DND-41 (cell line): ENCODE results near the gene RGL1.

Source experiments
- ATAC-seq: fragments of 200-7000 bp; cut with Tn5 transposase; 3 replicates; pipeline ENCODE4 v1.9.1; 2021; ENCODE audit warnings: low read depth; ENCODE audit not compliant: insufficient read depth
- DNase-seq: peaks from one replicate; pipeline ENCODE4 v3.0.0-alpha.2; 2020
- H2AFZ ChIP-seq: 2 replicates; pipeline ENCODE4 v1.6.0; 2012; ENCODE audit warnings: low read depth, low read length
- H3K27ac ChIP-seq: 2 replicates; pipeline ENCODE4 v1.5.1; 2012; ENCODE audit warnings: low read length, inconsistent platforms
- H3K27me3 ChIP-seq: fragments of 200-600 bp; sonication (generic); 2 replicates; pipeline ENCODE4 v1.6.0; 2012; ENCODE audit warnings: low read length, mild to moderate bottlenecking, inconsistent platforms; ENCODE audit not compliant: insufficient read depth, poor library complexity
- H3K36me3 ChIP-seq: 2 replicates; pipeline ENCODE4 v1.5.1; 2012; ENCODE audit warnings: low read length, inconsistent platforms; ENCODE audit not compliant: insufficient read depth
- H3K4me1 ChIP-seq: 2 replicates; pipeline ENCODE4 v1.5.1; 2012; ENCODE audit warnings: mild to moderate bottlenecking, low read length; ENCODE audit not compliant: insufficient read depth
- H3K4me2 ChIP-seq: 2 replicates; pipeline ENCODE4 v1.6.0; 2012; ENCODE audit warnings: mild to moderate bottlenecking, moderate library complexity, low read length, inconsistent platforms; ENCODE audit not compliant: insufficient read depth
- H3K4me3 ChIP-seq, 2 experiments: fragments of 200-600 bp in 1 of 2; shearing (Covaris generic) in 1 of 2; 2 replicates each; pipeline ENCODE4 v1.5.1; 2012 to 2016; ENCODE audit warnings: inconsistent platforms in 2 of 2, low read length in 2 of 2, mild to moderate bottlenecking in 2 of 2, low read depth in 1 of 2, moderate library complexity in 1 of 2
- H3K79me2 ChIP-seq: 2 replicates; pipeline ENCODE4 v1.6.0; 2012; ENCODE audit warnings: low read length, inconsistent platforms; ENCODE audit not compliant: insufficient read depth
- H3K9ac ChIP-seq: 2 replicates; pipeline ENCODE4 v1.6.0; 2012; ENCODE audit warnings: low read depth, mild to moderate bottlenecking, inconsistent platforms, low read length, moderate library complexity
- H3K9me3 ChIP-seq: 2 replicates; pipeline ENCODE4 v1.5.1; 2012; ENCODE audit warnings: low read length, moderate library complexity, mild to moderate bottlenecking, inconsistent platforms; ENCODE audit not compliant: insufficient read depth, severe bottlenecking
- H4K20me1 ChIP-seq: 2 replicates; pipeline ENCODE4 v1.6.0; 2012; ENCODE audit warnings: low read length; ENCODE audit not compliant: insufficient read depth
- CTCF ChIP-seq: IDR thresholded peaks from 2 replicates; pipeline ENCODE4 v1.5.1; 2012; ENCODE audit warnings: borderline replicate concordance, low read length, moderate library complexity, mild to moderate bottlenecking; ENCODE audit not compliant: poor library complexity, severe bottlenecking; ENCODE audit errors: extremely low read depth
- EZH2 ChIP-seq: IDR thresholded peaks from 3 replicates; pipeline ENCODE4 v1.6.1; 2012; ENCODE audit warnings: borderline replicate concordance, low read depth, mild to moderate bottlenecking, moderate library complexity, low read length, inconsistent platforms; ENCODE audit not compliant: severe bottlenecking

RGL1 gene

GRCh38 chr1:183916574-183916973 is 111.7 kb downstream of the RGL1 start:
- Histone ChIP-seq H3K9ac (no peak overlapping the region), H3K4me1 (peaks cover 7% of the 10 kb centered on the region), H2AFZ (no peak overlapping the region), H3K27ac (no peak overlapping the region), H3K4me2 (no peak overlapping the region), H3K27me3 (no peaks in the 10 kb centered on the region), H3K4me3 (no peak overlapping the region), H4K20me1 (no peaks in the 10 kb centered on the region), H3K9me3 (no peaks in the 10 kb centered on the region), H3K79me2 (no peaks in the 10 kb centered on the region), H3K36me3 (no peaks in the 10 kb centered on the region)
- DNase-seq (no peak), ATAC-seq (no peak)
- TF ChIP-seq EZH2 (no peak), CTCF (no peak)

GRCh38 chr1:183918589-183918988 is 113.7 kb downstream of the RGL1 start:
- H3K79me2 ChIP-seq = no peaks in the 10 kb centered on the region
- no peaks in the 10 kb centered on the region for H4K20me1 ChIP-seq
- no peak overlapping the region for H3K27ac ChIP-seq
- no peaks in the 10 kb centered on the region for H3K9me3 ChIP-seq
- H3K4me1 ChIP-seq = peaks cover 7% of the 10 kb centered on the region
- H3K36me3 ChIP-seq = no peaks in the 10 kb centered on the region
- no peak overlapping the region for H3K9ac ChIP-seq
- H3K27me3 ChIP-seq = no peaks in the 10 kb centered on the region
- TF ChIP-seq EZH2 (no peak), CTCF (no peak)
- H2AFZ ChIP-seq = no peak overlapping the region
- DNase-seq (no peak), ATAC-seq (no peak)
- no peak overlapping the region for H3K4me3 ChIP-seq
- H3K4me2 ChIP-seq = no peak overlapping the region

GRCh38 chr1:183920651-183921050 is 115.7 kb downstream of the RGL1 start:
- no peaks in the 10 kb centered on the region for H3K27me3 ChIP-seq
- H3K36me3 ChIP-seq = no peaks in the 10 kb centered on the region
- H3K27ac ChIP-seq = no peak overlapping the region
- H3K4me3 ChIP-seq = no peak overlapping the region
- no peaks in the 10 kb centered on the region for H3K9me3 ChIP-seq
- no peak for TF ChIP-seq EZH2
- TF ChIP-seq CTCF = no peak
- H3K9ac ChIP-seq = no peak overlapping the region
- H3K4me2 ChIP-seq = no peak overlapping the region
- no peaks in the 10 kb centered on the region for H4K20me1 ChIP-seq
- no peak for DNase-seq
- H3K4me1 ChIP-seq = peaks cover 6% of the 10 kb centered on the region
- no peak for ATAC-seq
- no peak overlapping the region for H2AFZ ChIP-seq
- no peaks in the 10 kb centered on the region for H3K79me2 ChIP-seq

GRCh38 chr1:183922197-183922596 is 117.3 kb downstream of the RGL1 start:
- H3K79me2 ChIP-seq = no peaks in the 10 kb centered on the region
- H3K27ac ChIP-seq = no peak overlapping the region
- no peaks in the 10 kb centered on the region for H3K4me1 ChIP-seq
- TF ChIP-seq CTCF (peak; percentile 37), EZH2 (no peak)
- no peak for ATAC-seq
- no peak overlapping the region for H3K9ac ChIP-seq
- H2AFZ ChIP-seq = no peak overlapping the region
- H3K4me3 ChIP-seq = no peak overlapping the region
- DNase-seq = no peak
- no peaks in the 10 kb centered on the region for H3K36me3 ChIP-seq
- no peak overlapping the region for H3K4me2 ChIP-seq
- no peaks in the 10 kb centered on the region for H3K27me3 ChIP-seq
- H4K20me1 ChIP-seq = no peaks in the 10 kb centered on the region
- H3K9me3 ChIP-seq = no peaks in the 10 kb centered on the region
